ENCODE results near the gene TRPC1. TPM values are rescaled to one million over a fixed set of nuclear protein-coding genes. Genes with fewer than 3 reads are reported as not detected.

Gene TRPC1
- polyA plus RNA-seq, 1 of the 3 experiments (the other 2 are of a cell fraction), result 9.6 TPM

DNA sequence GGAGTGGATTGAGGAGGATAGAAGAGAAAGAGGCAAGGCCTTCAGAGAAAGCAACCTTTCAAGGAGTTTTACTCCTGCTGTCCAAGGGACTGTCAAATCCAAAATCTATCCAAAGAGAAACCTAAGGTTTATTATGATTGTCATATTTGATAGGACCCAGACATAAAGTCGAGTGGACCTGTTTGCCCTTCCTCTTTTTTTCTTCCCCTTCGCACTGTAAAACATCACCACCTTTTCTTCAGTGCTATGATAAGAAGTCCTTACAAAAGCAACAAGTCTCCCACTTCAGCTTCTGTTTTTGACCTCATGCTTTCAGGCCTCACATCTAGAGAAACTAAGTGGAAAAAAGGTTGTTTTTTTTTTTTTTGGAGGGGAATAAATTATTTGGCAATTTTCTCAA, 73.0 kb downstream of the TRPC1 start:
- CTCF ChIA-PET, result no interaction called here
- no peaks in the 10 kb centered on the region for H3F3A ChIP-seq (replicated peaks; ENCODE audit: insufficient read depth)
- no peak overlapping the region for H3K9ac ChIP-seq
- H3K4me2 ChIP-seq, result no peak overlapping the region
- H3K27ac ChIP-seq (ENCODE audit: low read depth in 2 of 2, low read length in 1 of 2), result no peak overlapping the region
- H3K4me3 ChIP-seq (ENCODE audit: low read depth in 2 of 2, low read length in 1 of 2), result no peak overlapping the region
- H3K79me2 ChIP-seq (ENCODE audit: insufficient read depth), result no peaks in the 10 kb centered on the region; the same call in 1 of the 2 replicates
- no peaks in the 10 kb centered on the region for H4K20me1 ChIP-seq (ENCODE audit: insufficient read depth)
- no peak for DNase-seq
- TF ChIP-seq POLR2AphosphoS5 (IDR thresholded peaks at IDR 0.05; ENCODE audit: low read depth, low read length), result no peak
- no peak for TF ChIP-seq MEF2A (IDR thresholded peaks at IDR 0.05; ENCODE audit: borderline replicate concordance, low read depth)
- TF ChIP-seq SIN3A (IDR thresholded peaks at IDR 0.05; ENCODE audit: borderline replicate concordance, low read depth, low read length), result no peak
- TF ChIP-seq, protein P1, sequence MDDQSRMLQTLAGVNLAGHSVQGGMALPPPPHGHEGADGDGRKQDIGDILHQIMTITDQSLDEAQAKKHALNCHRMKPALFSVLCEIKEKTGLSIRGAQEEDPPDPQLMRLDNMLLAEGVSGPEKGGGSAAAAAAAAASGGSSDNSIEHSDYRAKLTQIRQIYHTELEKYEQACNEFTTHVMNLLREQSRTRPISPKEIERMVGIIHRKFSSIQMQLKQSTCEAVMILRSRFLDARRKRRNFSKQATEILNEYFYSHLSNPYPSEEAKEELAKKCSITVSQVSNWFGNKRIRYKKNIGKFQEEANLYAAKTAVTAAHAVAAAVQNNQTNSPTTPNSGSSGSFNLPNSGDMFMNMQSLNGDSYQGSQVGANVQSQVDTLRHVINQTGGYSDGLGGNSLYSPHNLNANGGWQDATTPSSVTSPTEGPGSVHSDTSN (IDR thresholded peaks at IDR 0.05), result no peak
- no peak for TF ChIP-seq GATA2 (CRISPR knock-in tag; IDR thresholded peaks at IDR 0.05)
- TF ChIP-seq, protein P2, sequence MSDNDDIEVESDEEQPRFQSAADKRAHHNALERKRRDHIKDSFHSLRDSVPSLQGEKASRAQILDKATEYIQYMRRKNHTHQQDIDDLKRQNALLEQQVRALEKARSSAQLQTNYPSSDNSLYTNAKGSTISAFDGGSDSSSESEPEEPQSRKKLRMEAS (IDR thresholded peaks at IDR 0.05; ENCODE audit: low read depth), result no peak
- no peak for TF ChIP-seq NFIC (IDR thresholded peaks at IDR 0.05; ENCODE audit: borderline replicate concordance)
- no peak for TF ChIP-seq RCOR1 (IDR thresholded peaks at IDR 0.05; ENCODE audit: low read length)
- WGBS (ENCODE audit: low lambda C conversion rate), result 93% methylated on average over 2 of the region's 2 CpGs
- no peaks in the 10 kb centered on the region for H3K27me3 ChIP-seq (ENCODE audit: insufficient read depth)
- no peaks in the 10 kb centered on the region for H3K4me1 ChIP-seq (ENCODE audit: control insufficient read depth in 1 of 2, insufficient read depth in 2 of 2, low read depth in 1 of 2, low read length in 1 of 2)
- H2AFZ ChIP-seq (ENCODE audit: low read depth), result no peak overlapping the region
- 0 out of 2 replicates have a peak, but pooled peaks cover 3% of the 10 kb centered on the region for H3K9me2 ChIP-seq
- peaks cover 8 to 35% of the 10 kb centered on the region in 2 experiments for H3K36me3 ChIP-seq (replicated peaks in 1 of 2; ENCODE audit: control insufficient read depth in 1 of 2, insufficient read depth in 2 of 2, low read length in 1 of 2)
- POLR2A ChIA-PET, result no interaction called here
- no peaks in the 10 kb centered on the region for H3K9me3 ChIP-seq

DNA sequence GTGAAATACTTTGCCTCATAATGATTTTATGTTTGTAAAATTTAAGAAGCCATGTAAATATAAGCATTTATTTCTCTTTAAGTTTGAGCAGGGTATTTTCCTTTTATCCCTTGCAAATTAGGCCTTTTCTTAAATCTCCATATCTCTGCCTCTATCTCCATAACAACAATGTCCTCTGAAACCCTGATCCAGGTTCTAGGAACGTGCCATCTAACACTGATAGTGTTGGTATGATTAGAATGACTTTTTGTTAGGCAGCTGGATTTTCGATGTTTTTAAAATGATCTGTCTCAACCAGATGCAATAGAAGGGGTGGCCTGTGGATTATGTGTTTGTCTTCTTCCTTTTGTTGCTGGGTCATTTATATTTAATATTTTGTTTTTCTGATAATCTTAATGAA, 77.9 kb downstream of the TRPC1 start:
- Histone ChIP-seq H3K27ac (ENCODE audit: low read depth in 2 of 2, low read length in 1 of 2) (no peak overlapping the region), H3K79me2 (ENCODE audit: insufficient read depth) (no peaks in the 10 kb centered on the region; the same call in 1 of the 2 replicates), H2AFZ (ENCODE audit: low read depth) (no peak overlapping the region)

More for the DNA sequence above, 77.9 kb downstream of the TRPC1 start:
- no peak for DNase-seq
- H3K4me3 ChIP-seq (ENCODE audit: low read depth in 2 of 2, low read length in 1 of 2), result no peak overlapping the region
- no peaks in the 10 kb centered on the region for H3K9me3 ChIP-seq
- H3K4me2 ChIP-seq, result no peak overlapping the region
- H4K20me1 ChIP-seq (ENCODE audit: insufficient read depth), result no peaks in the 10 kb centered on the region
- 94% methylated on average over 2 of the region's 2 CpGs for WGBS (ENCODE audit: low lambda C conversion rate)
- no peaks in the 10 kb centered on the region for H3K27me3 ChIP-seq (ENCODE audit: insufficient read depth)
- H3K9me2 ChIP-seq, result 0 out of 2 replicates have a peak, but pooled peaks cover 3% of the 10 kb centered on the region
- H3K9ac ChIP-seq, result no peak overlapping the region
- H3K36me3 ChIP-seq (replicated peaks in 1 of 2; ENCODE audit: control insufficient read depth in 1 of 2, insufficient read depth in 2 of 2, low read length in 1 of 2), result peaks cover 19 to 21% of the 10 kb centered on the region in 2 experiments
- peaks cover 8% of the 10 kb centered on the region for H3F3A ChIP-seq (replicated peaks; ENCODE audit: insufficient read depth)
- TF ChIP-seq FOSL2 (IDR thresholded peaks at IDR 0.05; ENCODE audit: borderline replicate concordance, low read depth) (no peak), MEF2A (IDR thresholded peaks at IDR 0.05; ENCODE audit: borderline replicate concordance, low read depth) (no peak), JUND (IDR thresholded peaks at IDR 0.05) (no peak), NFIC (IDR thresholded peaks at IDR 0.05; ENCODE audit: borderline replicate concordance) (no peak), RCOR1 (IDR thresholded peaks at IDR 0.05; ENCODE audit: low read length) (no peak), NRF1 (IDR thresholded peaks at IDR 0.05; ENCODE audit: low read depth, low read length) (no peak), TCF12 (IDR thresholded peaks at IDR 0.05) (no peak), RXRA (IDR thresholded peaks at IDR 0.05; ENCODE audit: borderline replicate concordance, low read depth) (no peak), MXI1 (IDR thresholded peaks at IDR 0.05; ENCODE audit: low read depth, low read length) (no peak), ELF1 (IDR thresholded peaks at IDR 0.05) (no peak), SMC3 (IDR thresholded peaks at IDR 0.05; ENCODE audit: low read depth, low read length) (no peak)
- TF ChIP-seq, protein P3, sequence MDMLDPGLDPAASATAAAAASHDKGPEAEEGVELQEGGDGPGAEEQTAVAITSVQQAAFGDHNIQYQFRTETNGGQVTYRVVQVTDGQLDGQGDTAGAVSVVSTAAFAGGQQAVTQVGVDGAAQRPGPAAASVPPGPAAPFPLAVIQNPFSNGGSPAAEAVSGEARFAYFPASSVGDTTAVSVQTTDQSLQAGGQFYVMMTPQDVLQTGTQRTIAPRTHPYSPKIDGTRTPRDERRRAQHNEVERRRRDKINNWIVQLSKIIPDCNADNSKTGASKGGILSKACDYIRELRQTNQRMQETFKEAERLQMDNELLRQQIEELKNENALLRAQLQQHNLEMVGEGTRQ (IDR thresholded peaks at IDR 0.05; ENCODE audit: borderline replicate concordance, low read depth, low read length), result no peak
- TF ChIP-seq, protein P4, sequence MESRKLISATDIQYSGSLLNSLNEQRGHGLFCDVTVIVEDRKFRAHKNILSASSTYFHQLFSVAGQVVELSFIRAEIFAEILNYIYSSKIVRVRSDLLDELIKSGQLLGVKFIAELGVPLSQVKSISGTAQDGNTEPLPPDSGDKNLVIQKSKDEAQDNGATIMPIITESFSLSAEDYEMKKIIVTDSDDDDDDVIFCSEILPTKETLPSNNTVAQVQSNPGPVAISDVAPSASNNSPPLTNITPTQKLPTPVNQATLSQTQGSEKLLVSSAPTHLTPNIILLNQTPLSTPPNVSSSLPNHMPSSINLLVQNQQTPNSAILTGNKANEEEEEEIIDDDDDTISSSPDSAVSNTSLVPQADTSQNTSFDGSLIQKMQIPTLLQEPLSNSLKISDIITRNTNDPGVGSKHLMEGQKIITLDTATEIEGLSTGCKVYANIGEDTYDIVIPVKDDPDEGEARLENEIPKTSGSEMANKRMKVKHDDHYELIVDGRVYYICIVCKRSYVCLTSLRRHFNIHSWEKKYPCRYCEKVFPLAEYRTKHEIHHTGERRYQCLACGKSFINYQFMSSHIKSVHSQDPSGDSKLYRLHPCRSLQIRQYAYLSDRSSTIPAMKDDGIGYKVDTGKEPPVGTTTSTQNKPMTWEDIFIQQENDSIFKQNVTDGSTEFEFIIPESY (IDR thresholded peaks at IDR 0.05; ENCODE audit: borderline replicate concordance, low read depth), result no peak
- TF ChIP-seq, protein P2 (IDR thresholded peaks at IDR 0.05; ENCODE audit: low read depth), result no peak
- ChIA-PET POLR2A (no interaction called here), CTCF (no interaction called here)
- H3K4me1 ChIP-seq (ENCODE audit: control insufficient read depth in 1 of 2, insufficient read depth in 2 of 2, low read depth in 1 of 2, low read length in 1 of 2), result no peaks in the 10 kb centered on the region
